Activated T-cell treated with anti-CD3 and anti-CD28 coated beads, Interleukin-2, amount 50 U/mL, for 72 hours (primary cell): ENCODE results near the gene N4BP2. TPM values are rescaled to one million over a fixed set of nuclear protein-coding genes. Genes with fewer than 3 reads are reported as not detected.
A peak's percentile ranks its signal among the peaks of the same experiment; 100 is the strongest.
"Not testable (repeated sequence)": the region's sequence is repeated elsewhere in the genome, so short reads cannot be mapped to it uniquely, and the experiment has no call there.

Source experiments
- ATAC-seq, 2 donors: fragments of 150-1000 bp; cut with Tn5 transposase; replicated peaks in 1 of 2; 2 replicates each; pipeline ENCODE4 v1.10.0; 2021; ENCODE audit warnings: moderate library complexity in 2 of 2, mild to moderate bottlenecking in 1 of 2
- DNase-seq, 2 donors: peaks; one replicate each; pipeline ENCODE4 v3.0.0; 2021 to 2022; ENCODE audit warnings: mixed read lengths in 1 of 2
- H3K27ac Mint-ChIP-seq: one replicate; pipeline ENCODE4 v1.8.0; 2022; ENCODE audit warnings: mild to moderate bottlenecking, moderate library complexity, mixed read lengths
- H3K27me3 Mint-ChIP-seq: one replicate; pipeline ENCODE4 v1.8.0; 2022; ENCODE audit warnings: low read depth, mixed read lengths
- H3K36me3 Mint-ChIP-seq, 2 donors: one replicate each; pipeline ENCODE4 v1.8.0; 2022; ENCODE audit warnings: mixed read lengths in 2 of 2, mild to moderate bottlenecking in 1 of 2; ENCODE audit not compliant: insufficient read depth in 2 of 2
- H3K4me1 Mint-ChIP-seq: one replicate; pipeline ENCODE4 v1.8.0; 2022; ENCODE audit warnings: low read depth, mixed read lengths
- H3K4me3 Mint-ChIP-seq, 2 donors: one replicate each; pipeline ENCODE4 v1.8.0; 2022; ENCODE audit warnings: mild to moderate bottlenecking in 2 of 2, mixed read lengths in 2 of 2, moderate library complexity in 2 of 2
- H3K9me3 Mint-ChIP-seq, 2 donors: one replicate each; pipeline ENCODE4 v1.8.0; 2022; ENCODE audit warnings: mixed read lengths in 2 of 2
- total RNA-seq, 2 donors: library from RNA; stranded (reverse); gene quantifications; one replicate each; pipeline ENCODE4 v1.2.3, GENCODE V29; 2022

Gene N4BP2
- total RNA-seq, 2 donors from 2014 or later: 29.8 to 37.3 TPM

DNA sequence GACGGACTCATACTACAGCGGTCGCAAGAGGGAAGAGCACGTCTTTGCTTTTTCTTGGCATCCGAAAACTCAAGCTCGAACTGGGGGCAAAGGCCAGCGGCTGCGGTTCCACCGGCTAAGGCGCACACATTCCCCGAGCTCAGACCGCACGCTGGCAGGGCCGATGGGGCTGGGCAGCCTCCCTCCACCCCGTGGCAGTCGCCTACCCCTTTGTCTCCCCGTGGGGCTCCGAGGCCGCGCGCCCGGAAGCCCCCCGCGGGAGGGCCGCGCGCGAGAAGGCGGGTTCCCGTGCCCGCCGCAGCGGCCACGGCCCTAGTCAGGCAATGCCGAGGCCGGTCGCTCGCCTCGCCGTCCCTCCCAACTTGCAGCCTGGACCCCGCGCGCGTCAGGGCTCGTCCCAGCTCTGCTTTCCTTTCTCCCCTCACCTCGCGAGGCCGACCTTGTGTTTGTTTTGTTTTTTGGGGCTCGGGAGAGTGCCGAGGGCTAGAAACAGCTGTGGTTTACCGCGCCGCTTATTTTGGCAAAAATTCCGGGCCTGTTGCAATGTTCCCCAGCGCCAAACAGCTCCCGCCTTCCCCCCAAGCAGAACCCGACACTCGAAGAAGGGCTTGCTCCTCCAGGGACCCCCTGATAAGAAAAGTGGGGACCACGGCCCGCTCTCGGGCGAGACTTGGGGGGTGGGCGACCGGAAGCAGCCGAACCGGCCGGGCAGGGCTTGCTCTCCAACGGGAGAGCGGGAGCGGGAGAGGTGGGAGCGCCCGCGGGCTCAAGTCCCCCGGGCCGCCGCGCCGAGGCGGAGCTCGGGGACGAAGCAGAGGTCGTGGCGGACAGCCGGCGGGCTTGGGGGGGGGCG, 561 bp upstream of the N4BP2 start:
- no peaks in the 10 kb centered on the region for H3K9me3 Mint-ChIP-seq
- no peaks in the 10 kb centered on the region for H3K27me3 Mint-ChIP-seq
- H3K27ac Mint-ChIP-seq: peak overlapping the region; percentile 97

DNA sequence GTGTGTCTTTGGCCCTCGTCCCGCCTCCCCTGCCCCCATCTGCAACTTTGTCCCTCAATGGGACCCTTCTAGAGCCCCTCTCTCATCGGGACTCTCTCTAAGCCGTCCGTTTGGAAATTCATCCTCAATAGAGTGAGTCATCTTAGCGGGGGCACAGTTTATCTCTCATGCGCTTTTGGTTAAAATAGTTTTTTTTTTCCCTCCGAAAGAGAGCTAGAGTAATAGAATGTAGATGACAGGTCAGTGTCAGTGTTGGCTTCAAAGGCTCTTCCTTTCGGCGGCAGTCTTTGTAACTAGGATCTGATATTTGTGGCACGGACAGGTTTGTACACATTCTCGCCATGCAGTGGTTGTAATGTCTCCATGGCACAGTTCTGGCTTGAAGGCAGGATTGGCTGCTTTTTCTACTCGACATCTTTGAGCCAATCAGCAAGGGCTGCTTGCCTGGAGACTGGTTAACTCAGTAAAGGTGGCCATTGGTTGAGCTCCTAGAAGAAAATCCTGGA, 989 bp downstream of the N4BP2 start:
- ATAC-seq (peak; percentile 70 to 76), DNase-seq (peak; percentile 75 to 78)
- no peaks in the 10 kb centered on the region for H3K9me3 Mint-ChIP-seq
- H3K4me3 Mint-ChIP-seq: peak overlapping the region; percentile 95 to 97
- no peaks in the 10 kb centered on the region for H3K27me3 Mint-ChIP-seq
- peak overlapping the region; percentile 95 for H3K27ac Mint-ChIP-seq
- peaks cover 44% of the 10 kb centered on the region for H3K4me1 Mint-ChIP-seq
- peaks cover 8 to 13% of the 10 kb centered on the region in 2 donors for H3K36me3 Mint-ChIP-seq

More for the DNA sequence above, 561 bp upstream of the N4BP2 start:
- peaks cover 6 to 8% of the 10 kb centered on the region in 2 donors for H3K36me3 Mint-ChIP-seq
- peak; percentile 62 to 69 for DNase-seq
- H3K4me1 Mint-ChIP-seq: peaks cover 44% of the 10 kb centered on the region
- peak overlapping the region; percentile 84 to 97 for H3K4me3 Mint-ChIP-seq
- peak; percentile 36 to 49 for ATAC-seq

DNA sequence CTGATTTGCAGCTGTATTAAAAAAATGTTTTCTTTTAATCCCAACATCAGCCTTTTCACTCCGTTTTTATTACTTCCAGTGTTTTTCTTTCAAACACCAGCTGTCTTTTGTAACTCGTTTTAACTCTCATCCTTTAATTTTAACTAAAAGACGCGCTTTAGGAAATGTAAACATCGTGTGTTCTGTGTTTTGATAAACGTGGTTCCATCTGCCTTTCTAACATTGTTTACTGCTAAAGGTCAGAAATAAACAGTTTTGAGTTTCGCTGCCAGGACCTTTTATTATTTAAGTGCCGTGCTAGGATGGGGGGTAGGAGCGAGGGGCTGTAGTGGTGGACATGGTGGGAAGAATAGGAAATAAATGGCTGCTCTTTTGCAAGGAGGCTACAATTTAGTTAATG, 1.5 kb downstream of the N4BP2 start:
- Mint-ChIP-seq H3K27me3 (no peaks in the 10 kb centered on the region), H3K36me3 (peaks cover 11 to 17% of the 10 kb centered on the region in 2 donors)

DNA sequence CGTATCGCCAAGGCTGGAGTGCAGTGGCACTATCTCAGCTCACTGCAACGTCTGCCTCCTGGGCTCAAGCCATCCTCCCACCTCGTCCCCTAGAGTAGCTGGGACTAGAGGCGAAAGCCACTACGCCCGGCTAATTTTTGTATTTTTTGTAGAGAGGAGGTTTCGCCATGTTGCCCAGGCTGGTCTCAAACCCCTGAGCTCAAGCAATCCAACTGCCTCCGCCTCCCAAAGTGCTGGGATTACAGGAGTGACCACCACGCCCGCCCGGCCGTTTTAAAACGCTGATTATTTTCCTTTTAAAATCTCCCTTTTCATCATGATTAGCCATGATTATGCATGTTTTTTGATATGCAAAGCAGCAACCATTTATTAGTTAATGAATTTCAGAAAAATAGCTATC, 2.2 kb downstream of the N4BP2 start:
- Mint-ChIP-seq H3K4me1 (peaks cover 44% of the 10 kb centered on the region), H3K36me3 (peaks cover 11 to 19% of the 10 kb centered on the region in 2 donors), H3K27ac (peak overlapping the region; percentile 76), H3K4me3 (peak overlapping the region; percentile 81 to 97), H3K27me3 (no peaks in the 10 kb centered on the region), H3K9me3 (no peaks in the 10 kb centered on the region)
- ATAC-seq (no peak), DNase-seq (no peak)

More for the DNA sequence above, 1.5 kb downstream of the N4BP2 start:
- H3K4me1 Mint-ChIP-seq: peaks cover 44% of the 10 kb centered on the region
- H3K9me3 Mint-ChIP-seq: no peaks in the 10 kb centered on the region
- DNase-seq: no peak
- no peak for ATAC-seq
- peak overlapping the region; percentile 95 for H3K27ac Mint-ChIP-seq
- peak overlapping the region; percentile 95 to 97 for H3K4me3 Mint-ChIP-seq

DNA sequence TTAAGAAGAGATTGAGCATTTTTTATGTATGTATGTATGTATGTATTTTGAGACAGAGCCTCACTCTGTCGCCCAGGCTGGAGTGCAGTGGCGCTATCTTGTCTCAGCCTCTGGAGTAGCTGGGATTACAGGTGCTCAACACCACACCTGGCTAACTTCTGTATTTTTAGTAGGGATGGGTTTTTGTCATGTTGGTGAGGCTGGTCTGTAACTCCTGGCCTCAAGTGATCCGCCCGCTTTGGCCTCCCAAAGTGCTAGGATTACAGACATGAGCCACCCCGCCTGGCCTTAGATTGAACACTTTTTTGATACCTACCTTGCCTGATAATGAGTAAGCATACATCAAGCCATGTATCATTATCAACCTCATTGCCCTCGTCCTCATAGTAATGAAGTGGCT, 2.7 kb downstream of the N4BP2 start:
- peaks cover 42% of the 10 kb centered on the region for H3K4me1 Mint-ChIP-seq
- no peak for DNase-seq
- ATAC-seq: no peak
- H3K4me3 Mint-ChIP-seq: peak overlapping the region; percentile 81 to 97
- no peaks in the 10 kb centered on the region for H3K27me3 Mint-ChIP-seq
- peaks cover 11 to 21% of the 10 kb centered on the region in 2 donors for H3K36me3 Mint-ChIP-seq
- no peak overlapping the region for H3K27ac Mint-ChIP-seq
- H3K9me3 Mint-ChIP-seq: no peaks in the 10 kb centered on the region

DNA sequence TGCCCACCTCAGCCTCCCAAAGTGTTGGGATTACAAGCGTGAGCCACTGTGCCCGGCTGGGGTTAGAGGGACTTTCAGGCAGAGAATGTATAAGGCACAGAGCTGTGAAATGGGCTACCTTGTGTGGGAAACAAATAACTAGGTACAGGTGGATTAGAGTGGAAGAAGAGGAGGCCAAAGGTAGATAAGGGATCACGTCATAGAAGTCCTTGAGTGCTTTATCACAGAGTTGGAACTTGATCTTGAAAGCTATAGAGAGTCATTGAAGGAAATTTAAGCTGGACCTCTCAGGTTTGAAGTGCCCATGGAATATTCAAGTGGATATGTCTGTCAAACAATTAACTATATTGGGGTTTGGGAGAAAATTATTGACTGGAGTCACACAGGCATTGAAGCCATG, 8.4 kb downstream of the N4BP2 start:
- Mint-ChIP-seq H3K4me3 (peak overlapping the region in 1 of 2 donors; percentile 18), H3K36me3 (peaks cover 7 to 18% of the 10 kb centered on the region in 2 donors), H3K9me3 (no peaks in the 10 kb centered on the region), H3K4me1 (peaks cover 42% of the 10 kb centered on the region), H3K27ac (no peak overlapping the region), H3K27me3 (no peaks in the 10 kb centered on the region)
- no peak for ATAC-seq
- no peak for DNase-seq

DNA sequence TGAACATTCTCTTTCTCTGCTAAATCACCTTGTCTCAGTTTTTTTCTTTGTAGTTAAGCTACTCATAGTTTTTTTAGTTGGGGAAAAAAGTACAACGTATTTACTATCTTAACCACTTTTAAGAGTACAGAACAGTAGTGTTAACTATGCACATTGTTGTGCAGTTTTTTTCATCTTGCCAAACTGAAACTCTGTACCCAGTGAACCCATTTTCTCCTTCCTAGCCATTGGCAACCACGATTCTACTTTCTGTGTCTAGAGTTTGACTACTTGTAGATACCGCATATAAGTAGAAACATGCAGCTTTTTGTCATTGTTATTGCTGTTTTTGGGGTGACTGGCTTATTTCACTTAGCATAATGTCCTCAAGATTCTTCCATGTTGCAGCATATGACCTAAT, 10.0 kb downstream of the N4BP2 start:
- Mint-ChIP-seq H3K27me3 (no peaks in the 10 kb centered on the region), H3K9me3 (no peaks in the 10 kb centered on the region), H3K36me3 (peaks cover 7 to 15% of the 10 kb centered on the region in 2 donors), H3K4me3 (peak overlapping the region in 1 of 2 donors; percentile 47), H3K27ac (no peak overlapping the region), H3K4me1 (peaks cover 53% of the 10 kb centered on the region)
- peak in 1 of 2 donors; percentile 39 for ATAC-seq
- DNase-seq: no peak

DNA sequence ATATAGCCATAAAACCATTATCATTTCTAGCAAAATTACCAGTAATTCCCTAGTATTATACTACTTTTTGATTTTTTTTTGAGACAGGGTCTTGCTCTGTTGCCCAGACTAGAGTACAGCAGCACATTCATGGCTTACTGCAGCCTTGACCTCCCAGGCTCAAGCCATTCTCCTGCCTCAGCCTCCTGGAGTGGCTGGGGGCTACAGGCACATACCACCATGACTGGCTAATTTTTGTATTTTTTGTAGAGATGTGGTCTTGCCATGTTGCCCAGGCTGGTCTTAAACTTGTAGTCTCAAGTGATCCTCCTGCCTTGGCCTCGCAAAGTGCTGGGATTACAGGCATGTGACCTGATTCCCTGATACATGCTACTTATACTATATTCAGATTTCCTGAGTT, 13.7 kb downstream of the N4BP2 start:
- Mint-ChIP-seq H3K27me3 (no peaks in the 10 kb centered on the region), H3K36me3 (peaks cover 2 to 9% of the 10 kb centered on the region in 2 donors), H3K27ac (peak overlapping the region; percentile 31), H3K4me1 (peaks cover 46% of the 10 kb centered on the region), H3K9me3 (no peaks in the 10 kb centered on the region), H3K4me3 (no peak overlapping the region)
- ATAC-seq (no peak), DNase-seq (no peak)

DNA sequence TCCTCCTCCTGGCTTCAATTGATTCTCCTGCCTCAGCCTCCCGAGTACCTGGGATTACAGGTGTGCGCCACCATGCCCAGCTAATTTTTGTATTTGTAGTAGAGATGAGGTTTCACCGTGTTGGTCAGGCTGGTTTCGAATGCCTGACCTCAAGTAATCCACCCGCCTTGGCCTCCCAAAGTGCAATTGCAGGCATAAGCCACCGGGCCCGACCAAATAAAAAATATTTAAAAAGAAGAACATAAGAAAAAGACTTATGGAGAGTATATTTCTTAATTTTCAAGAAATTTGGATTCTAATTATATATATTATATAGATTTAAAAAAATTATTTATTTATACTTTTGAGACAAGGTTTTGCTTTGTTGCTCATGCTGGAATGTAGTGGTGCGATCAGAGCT, 29.8 kb downstream of the N4BP2 start:
- peaks cover 0 to 3% of the 10 kb centered on the region in 2 donors for H3K36me3 Mint-ChIP-seq
- no peaks in the 10 kb centered on the region for H3K27me3 Mint-ChIP-seq
- H3K27ac Mint-ChIP-seq: no peak overlapping the region
- H3K9me3 Mint-ChIP-seq: no peaks in the 10 kb centered on the region
- H3K4me3 Mint-ChIP-seq: no peak overlapping the region
- ATAC-seq: no peak
- no peak for DNase-seq
- no peaks in the 10 kb centered on the region for H3K4me1 Mint-ChIP-seq

DNA sequence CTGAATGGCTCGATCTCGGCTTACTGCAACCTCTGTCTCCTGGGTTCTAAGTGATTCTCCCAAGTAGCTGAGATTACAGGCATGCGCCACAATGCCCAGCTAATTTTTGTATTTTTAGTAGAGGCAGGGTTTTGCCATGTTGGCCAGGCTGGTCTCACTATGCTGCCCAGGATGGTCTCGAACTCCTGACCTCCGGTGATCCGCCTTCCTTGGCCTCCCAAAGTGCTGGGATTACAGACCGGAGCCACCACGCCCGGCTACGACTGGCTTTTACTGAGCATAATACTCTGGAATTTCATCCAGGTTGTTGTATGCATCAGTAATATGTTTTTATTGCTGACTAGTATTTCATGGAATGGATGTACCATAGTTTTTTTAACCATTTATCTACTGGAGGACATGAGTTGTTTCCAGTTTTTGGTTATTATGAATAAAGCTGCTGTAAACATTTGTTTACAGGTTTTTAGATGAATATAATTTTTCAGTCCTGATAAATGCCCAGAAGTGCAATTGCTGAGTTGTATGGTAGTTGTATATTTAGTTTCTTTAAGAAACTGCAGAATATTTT, 31.2 kb downstream of the N4BP2 start:
- no peak for DNase-seq
- H3K9me3 Mint-ChIP-seq: no peaks in the 10 kb centered on the region
- peaks cover 0 to 3% of the 10 kb centered on the region in 2 donors for H3K36me3 Mint-ChIP-seq
- H3K27ac Mint-ChIP-seq: no peak overlapping the region
- no peaks in the 10 kb centered on the region for H3K4me1 Mint-ChIP-seq
- no peak for ATAC-seq
- H3K4me3 Mint-ChIP-seq: no peak overlapping the region
- H3K27me3 Mint-ChIP-seq: no peaks in the 10 kb centered on the region

DNA sequence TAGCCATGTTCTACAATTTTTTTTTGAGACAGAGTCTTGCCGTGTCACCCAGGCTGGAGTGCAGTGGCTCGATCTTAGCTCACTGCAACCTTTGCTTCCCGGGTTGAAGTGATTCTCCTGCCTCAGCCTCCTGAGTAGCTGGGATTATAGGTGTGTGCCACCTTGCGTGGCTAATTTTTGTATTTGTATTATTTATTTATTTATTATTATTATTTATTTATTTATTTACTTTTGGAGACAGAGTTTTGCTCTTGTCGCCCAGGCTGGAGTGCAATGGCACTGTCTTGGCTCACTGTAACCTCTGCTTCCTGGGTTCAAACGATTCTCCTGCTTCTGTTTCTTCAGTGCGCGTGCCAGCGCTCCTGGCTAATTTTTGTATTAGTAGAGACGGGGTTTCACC, 36.8 kb downstream of the N4BP2 start:
- DNase-seq, H3K27me3 Mint-ChIP-seq, H3K4me1 Mint-ChIP-seq, H3K9me3 Mint-ChIP-seq, H3K4me3 Mint-ChIP-seq, ATAC-seq, H3K36me3 Mint-ChIP-seq, H3K27ac Mint-ChIP-seq: not testable (repeated sequence)

DNA sequence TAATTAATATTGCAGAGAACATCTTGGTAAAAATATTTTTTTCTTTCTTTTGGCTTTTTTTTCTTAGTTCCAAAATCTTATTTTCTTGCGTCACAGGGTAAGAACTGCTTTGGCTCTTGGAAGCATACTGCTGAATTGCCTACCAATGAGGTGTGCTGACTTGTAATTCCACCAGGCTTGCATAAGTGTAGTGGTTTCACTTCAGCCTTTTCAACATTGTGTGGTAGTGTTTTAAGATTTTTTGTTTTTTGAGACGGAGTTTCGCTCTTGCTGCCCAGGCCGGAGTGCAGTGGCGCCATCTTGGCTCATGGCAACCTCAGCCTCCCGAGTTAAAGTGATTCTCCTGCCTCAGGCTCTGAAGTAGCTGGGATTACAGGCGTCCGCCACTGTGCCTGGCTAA, 42.4 kb downstream of the N4BP2 start:
- no peaks in the 10 kb centered on the region for H3K27me3 Mint-ChIP-seq
- peaks cover 4% of the 10 kb centered on the region for H3K4me1 Mint-ChIP-seq
- ATAC-seq (no peak), DNase-seq (no peak)
- H3K36me3 Mint-ChIP-seq: peaks cover 3 to 11% of the 10 kb centered on the region in 2 donors
- H3K4me3 Mint-ChIP-seq: no peak overlapping the region
- no peak overlapping the region for H3K27ac Mint-ChIP-seq
- no peaks in the 10 kb centered on the region for H3K9me3 Mint-ChIP-seq

DNA sequence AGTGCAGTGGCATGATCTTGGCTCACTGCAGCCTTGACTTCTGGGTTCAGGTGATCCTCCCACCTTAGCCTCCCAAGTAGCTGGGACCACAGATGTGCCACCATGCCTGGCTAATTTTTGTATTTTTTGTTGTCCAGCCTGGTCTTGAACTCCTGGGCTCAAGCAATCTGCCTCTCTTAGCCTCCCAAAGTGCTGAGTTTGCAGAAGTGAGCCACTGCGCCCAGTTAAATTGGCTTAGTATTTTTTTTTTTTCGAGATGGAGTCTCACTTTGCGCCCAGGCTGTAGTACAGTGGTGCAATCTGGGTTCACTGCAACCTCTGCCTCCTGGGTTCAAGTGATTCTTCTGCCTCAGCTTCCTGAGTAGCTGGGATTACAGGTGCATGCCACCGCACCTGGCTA, 50.5 kb downstream of the N4BP2 start:
- not testable (repeated sequence) for H3K4me1 Mint-ChIP-seq, H3K4me3 Mint-ChIP-seq, H3K27ac Mint-ChIP-seq, H3K9me3 Mint-ChIP-seq, DNase-seq, ATAC-seq, H3K27me3 Mint-ChIP-seq
- peaks cover 0 to 19% of the 10 kb centered on the region in 2 donors for H3K36me3 Mint-ChIP-seq
